Renal cortical epithelial cell (primary cell): ENCODE measurements around the gene KLHL18. TPM values are rescaled to one million over a fixed set of nuclear protein-coding genes. Genes with fewer than 3 reads are reported as not detected.
"Not testable (repeated sequence)": the region's sequence is repeated elsewhere in the genome, so short reads cannot be mapped to it uniquely, and the experiment has no call there.

Experiments used
- DNase-seq: peaks from one replicate; pipeline ENCODE4 v3.0.0-alpha.2; 2011; ENCODE audit warnings: low read depth
- total RNA-seq: library from RNA; depleted of rRNA; stranded (reverse); fragments of >200 nt; gene quantifications from 2 replicates; pipeline ENCODE4 v1.2.3, GENCODE V29; 2014

The KLHL18 gene
- total RNA-seq, 1 donor from 2014 or later, result 38.2 TPM

GRCh38 chr3:47360110-47360517 lies 77.4 kb downstream of the KLHL18 start:
- peak; percentile 33 for DNase-seq

GRCh38 chr3:47362701-47363100 lies 80.0 kb downstream of the KLHL18 start:
- no peak for DNase-seq

- DNase-seq, result no peak
Measured at GRCh38 chr3:47365213-47366153, 82.7 kb downstream of the KLHL18 start.

- no peak for DNase-seq
Measured at GRCh38 chr3:47366833-47367232, 84.1 kb downstream of the KLHL18 start.

GRCh38 chr3:47367631-47368030 lies 84.9 kb downstream of the KLHL18 start:
- no peak for DNase-seq

- not testable (repeated sequence) for DNase-seq
Measured at GRCh38 chr3:47370020-47370419, 87.3 kb downstream of the KLHL18 start.

- DNase-seq, result no peak
Measured at GRCh38 chr3:47370887-47371697, 88.3 kb downstream of the KLHL18 start.

- DNase-seq, result no peak
Measured at GRCh38 chr3:47374587-47374986, 91.8 kb downstream of the KLHL18 start.

- DNase-seq, result no peak
Measured at GRCh38 chr3:47376393-47376792, 93.6 kb downstream of the KLHL18 start.

- no peak for DNase-seq
Measured at GRCh38 chr3:47377186-47377585, 94.4 kb downstream of the KLHL18 start.

GRCh38 chr3:47378869-47379268 lies 96.1 kb downstream of the KLHL18 start:
- DNase-seq, result no peak

GRCh38 chr3:47379411-47379899 lies 96.7 kb downstream of the KLHL18 start:
- no peak for DNase-seq

GRCh38 chr3:47380026-47380600 lies 97.4 kb downstream of the KLHL18 start:
- DNase-seq, result no peak

GRCh38 chr3:47380601-47381316 lies 98.0 kb downstream of the KLHL18 start, which contains the start of gene PTPN23:
Gene PTPN23, plus strand, starts transcription at chr3:47381021. Its CDS starts 76 bp downstream, at chr3:47381097.
- peak; percentile 96 for DNase-seq

GRCh38 chr3:47381317-47382157 lies 98.8 kb downstream of the KLHL18 start:
- DNase-seq, result peak; percentile 65

- no peak for DNase-seq
Measured at GRCh38 chr3:47384425-47384824, 101.7 kb downstream of the KLHL18 start.

GRCh38 chr3:47385007-47385406 lies 102.3 kb downstream of the KLHL18 start:
- peak; percentile 19 for DNase-seq

- no peak for DNase-seq
Measured at GRCh38 chr3:47385796-47386195, 103.1 kb downstream of the KLHL18 start.

GRCh38 chr3:47392933-47393332 lies 110.2 kb downstream of the KLHL18 start:
- DNase-seq, result no peak

GRCh38 chr3:47394140-47394870 lies 111.6 kb downstream of the KLHL18 start:
- peak; percentile 61 for DNase-seq
